Upper lobe of left lung (tissue), 4 donors: ENCODE results near the gene TTC7B.

Experiments used
- CTCF ChIP-seq, 6 experiments: fragments of 450-650 bp in 4 of 6; fragments of 200-600 bp in 2 of 6; sonication (generic) in 2 of 6; IDR thresholded peaks; one replicate each; pipeline ENCODE4 v1.5.1; 2016 to 2019; ENCODE audit warnings: antibody characterized with exemption in 6 of 6
- POLR2A ChIP-seq, 4 donors: fragments of 450-650 bp; IDR thresholded peaks; one replicate each; pipeline ENCODE4 v1.5.1; 2016 to 2017; ENCODE audit warnings: antibody characterized with exemption in 4 of 4, mild to moderate bottlenecking in 2 of 4
- POLR2AphosphoS5 ChIP-seq, 2 donors: sonication (generic); formaldehyde crosslinking; IDR thresholded peaks; one replicate each; pipeline ENCODE4 v1.5.1; 2017; ENCODE audit warnings: antibody characterized with exemption in 2 of 2

GRCh38 chr14:90603841-90604240 lies 212.4 kb downstream of the TTC7B start:
- TF ChIP-seq CTCF (IDR thresholded peaks at IDR 0.05) (no peak), POLR2A (IDR thresholded peaks at IDR 0.05) (no peak), POLR2AphosphoS5 (IDR thresholded peaks at IDR 0.05) (no peak)
